ENCODE data around the gene PCIF1.

PCIF1 gene

DNA sequence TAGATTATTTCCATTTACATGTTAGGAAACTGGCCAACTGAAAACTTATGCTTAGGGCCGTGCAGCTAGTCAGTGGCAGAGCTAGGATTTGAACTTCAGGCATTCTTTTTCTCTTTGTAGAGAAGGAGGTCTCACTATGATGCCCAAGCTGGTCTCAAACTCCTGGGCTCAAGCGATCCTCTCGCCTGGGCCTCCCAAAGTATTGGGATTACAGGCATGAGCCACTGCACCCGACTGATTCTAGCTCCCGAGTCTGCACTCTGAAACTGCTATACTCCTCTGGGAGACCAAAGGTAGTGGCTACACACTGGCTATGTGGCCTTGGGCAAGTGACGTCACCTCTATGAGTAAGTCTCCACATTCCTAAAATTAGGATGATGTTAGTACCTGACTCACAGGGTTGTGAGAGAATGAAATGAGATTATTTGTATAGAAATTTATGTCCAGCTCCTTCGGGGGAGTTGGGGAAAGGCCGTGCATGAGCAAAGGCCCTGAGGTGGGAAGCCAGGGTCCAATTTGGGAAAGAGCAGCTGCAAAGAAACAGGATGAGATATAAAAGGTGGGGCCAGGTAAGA lies 28.9 kb upstream of the PCIF1 start:
- no peaks in the 10 kb centered on the region for H3K9me3 ChIP-seq (ENCODE audit: control insufficient read depth in 2 of 2, low read length in 2 of 2)
- H3K4me3 ChIP-seq (ENCODE audit: low read length in 2 of 2), result no peak overlapping the region
- H3K36me3 ChIP-seq (ENCODE audit: control insufficient read depth in 2 of 2, insufficient read depth in 2 of 2, low read length in 2 of 2), result peaks cover 0 to 8% of the 10 kb centered on the region in 2 donors
- H3K4me1 ChIP-seq (ENCODE audit: control insufficient read depth, insufficient read depth, low read length), result peaks cover 3% of the 10 kb centered on the region
- H3K27me3 ChIP-seq (ENCODE audit: control insufficient read depth in 1 of 2, insufficient read depth in 2 of 2, low read length in 2 of 2), result no peaks in the 10 kb centered on the region
- no peak overlapping the region for H3K27ac ChIP-seq (ENCODE audit: low read length)
- no peak overlapping the region for H3K9ac ChIP-seq (ENCODE audit: low read length in 2 of 2)

DNA sequence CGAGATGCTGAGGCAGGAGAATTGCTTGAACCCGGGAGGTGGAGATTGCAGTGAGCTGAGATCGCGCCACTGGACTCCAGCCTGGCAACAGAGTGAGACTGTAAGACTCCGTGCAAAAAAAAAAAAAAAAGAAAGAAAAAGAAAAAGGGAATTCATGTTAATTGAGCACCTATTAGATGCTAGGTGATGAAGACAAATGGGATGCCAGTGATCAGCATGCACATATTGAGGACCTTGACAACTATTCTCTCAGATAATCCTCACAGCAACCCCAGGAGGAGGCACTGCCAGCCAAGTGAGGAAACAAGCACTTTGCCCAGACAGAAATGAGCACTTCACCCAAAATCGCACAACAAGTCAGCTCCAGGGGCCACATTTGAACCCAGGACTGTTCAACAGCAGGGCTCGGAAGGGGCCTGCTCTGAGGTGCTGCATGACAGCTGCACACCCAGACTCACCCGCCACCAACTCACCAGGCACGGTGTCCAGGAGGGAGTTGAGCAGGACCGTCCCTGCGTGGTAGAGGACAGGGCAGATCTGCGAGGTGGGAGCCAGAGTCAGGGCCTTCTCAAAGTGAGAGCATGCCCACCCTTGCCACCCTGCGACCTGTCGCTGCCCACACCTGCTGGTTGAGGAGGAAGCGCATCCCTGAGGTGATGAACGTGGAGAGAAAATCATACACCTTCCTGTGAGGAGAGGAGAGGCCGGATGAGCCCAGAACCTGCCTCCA lies 27.1 kb upstream of the PCIF1 start:
- Histone ChIP-seq H3K4me1 (ENCODE audit: control insufficient read depth, insufficient read depth, low read length) (peaks cover 17% of the 10 kb centered on the region), H3K27ac (ENCODE audit: low read length) (no peak overlapping the region), H3K27me3 (ENCODE audit: control insufficient read depth in 1 of 2, insufficient read depth in 2 of 2, low read length in 2 of 2) (no peaks in the 10 kb centered on the region), H3K36me3 (ENCODE audit: control insufficient read depth in 2 of 2, insufficient read depth in 2 of 2, low read length in 2 of 2) (peaks cover 0 to 6% of the 10 kb centered on the region in 2 donors), H3K4me3 (ENCODE audit: low read length in 2 of 2) (no peak overlapping the region), H3K9ac (ENCODE audit: low read length in 2 of 2) (no peak overlapping the region), H3K9me3 (ENCODE audit: control insufficient read depth in 2 of 2, low read length in 2 of 2) (no peaks in the 10 kb centered on the region)

DNA sequence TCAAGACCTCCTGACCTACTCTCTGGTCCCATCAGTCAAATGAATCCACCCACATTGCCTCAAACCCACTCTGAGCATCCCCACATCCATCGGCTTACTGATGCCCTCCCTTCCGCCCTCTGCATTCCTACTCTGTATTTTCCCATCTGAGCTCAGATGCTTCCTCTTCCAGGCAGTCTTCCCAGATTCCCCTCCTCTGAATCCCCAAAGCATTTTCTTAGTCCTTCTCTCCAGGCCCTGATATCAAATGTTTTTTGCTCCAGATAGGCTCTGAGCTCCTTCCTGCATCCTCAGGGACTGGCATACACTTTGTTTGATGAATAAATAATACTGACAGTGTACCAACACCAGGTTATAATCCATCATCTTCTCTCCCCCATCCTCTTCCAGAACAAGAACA lies 26.4 kb upstream of the PCIF1 start:
- Histone ChIP-seq H3K27me3 (ENCODE audit: control insufficient read depth in 1 of 2, insufficient read depth in 2 of 2, low read length in 2 of 2) (no peaks in the 10 kb centered on the region), H3K9me3 (ENCODE audit: control insufficient read depth in 2 of 2, low read length in 2 of 2) (no peaks in the 10 kb centered on the region), H3K36me3 (ENCODE audit: control insufficient read depth in 2 of 2, insufficient read depth in 2 of 2, low read length in 2 of 2) (peaks cover 0 to 6% of the 10 kb centered on the region in 2 donors), H3K9ac (ENCODE audit: low read length in 2 of 2) (no peak overlapping the region), H3K27ac (ENCODE audit: low read length) (no peak overlapping the region), H3K4me3 (ENCODE audit: low read length in 2 of 2) (no peak overlapping the region), H3K4me1 (ENCODE audit: control insufficient read depth, insufficient read depth, low read length) (peaks cover 20% of the 10 kb centered on the region)

DNA sequence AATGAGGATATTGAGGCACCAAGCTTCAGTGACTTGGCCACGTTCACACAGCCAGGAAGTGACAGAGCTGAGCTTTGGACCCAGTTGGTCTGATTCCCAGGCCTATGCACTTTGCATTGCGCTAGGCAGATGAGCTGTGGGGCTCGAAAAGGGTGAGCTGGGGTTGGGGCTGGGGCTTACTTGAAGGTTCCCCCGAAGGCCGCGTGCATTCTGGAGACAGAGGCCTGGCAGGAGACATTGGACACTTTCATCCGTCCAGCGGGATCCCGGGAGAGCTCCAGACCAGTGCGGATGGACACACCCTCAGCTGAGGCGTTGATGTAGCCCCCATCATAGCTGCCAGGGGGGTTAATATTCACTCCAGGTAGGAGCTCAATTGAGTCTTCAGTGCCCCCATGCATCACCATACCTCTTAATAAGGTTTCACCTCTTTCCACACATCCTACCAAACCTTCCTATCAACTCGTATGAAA lies 25.1 kb upstream of the PCIF1 start:
- H3K4me1 ChIP-seq (ENCODE audit: control insufficient read depth, insufficient read depth, low read length), result peaks cover 20% of the 10 kb centered on the region
- no peak overlapping the region for H3K27ac ChIP-seq (ENCODE audit: low read length)
- no peak overlapping the region for H3K9ac ChIP-seq (ENCODE audit: low read length in 2 of 2)
- H3K9me3 ChIP-seq (ENCODE audit: control insufficient read depth in 2 of 2, low read length in 2 of 2), result no peaks in the 10 kb centered on the region
- no peak overlapping the region for H3K4me3 ChIP-seq (ENCODE audit: low read length in 2 of 2)
- no peaks in the 10 kb centered on the region for H3K27me3 ChIP-seq (ENCODE audit: control insufficient read depth in 1 of 2, insufficient read depth in 2 of 2, low read length in 2 of 2)
- H3K36me3 ChIP-seq (ENCODE audit: control insufficient read depth in 2 of 2, insufficient read depth in 2 of 2, low read length in 2 of 2), result peaks cover 0 to 5% of the 10 kb centered on the region in 2 donors

DNA sequence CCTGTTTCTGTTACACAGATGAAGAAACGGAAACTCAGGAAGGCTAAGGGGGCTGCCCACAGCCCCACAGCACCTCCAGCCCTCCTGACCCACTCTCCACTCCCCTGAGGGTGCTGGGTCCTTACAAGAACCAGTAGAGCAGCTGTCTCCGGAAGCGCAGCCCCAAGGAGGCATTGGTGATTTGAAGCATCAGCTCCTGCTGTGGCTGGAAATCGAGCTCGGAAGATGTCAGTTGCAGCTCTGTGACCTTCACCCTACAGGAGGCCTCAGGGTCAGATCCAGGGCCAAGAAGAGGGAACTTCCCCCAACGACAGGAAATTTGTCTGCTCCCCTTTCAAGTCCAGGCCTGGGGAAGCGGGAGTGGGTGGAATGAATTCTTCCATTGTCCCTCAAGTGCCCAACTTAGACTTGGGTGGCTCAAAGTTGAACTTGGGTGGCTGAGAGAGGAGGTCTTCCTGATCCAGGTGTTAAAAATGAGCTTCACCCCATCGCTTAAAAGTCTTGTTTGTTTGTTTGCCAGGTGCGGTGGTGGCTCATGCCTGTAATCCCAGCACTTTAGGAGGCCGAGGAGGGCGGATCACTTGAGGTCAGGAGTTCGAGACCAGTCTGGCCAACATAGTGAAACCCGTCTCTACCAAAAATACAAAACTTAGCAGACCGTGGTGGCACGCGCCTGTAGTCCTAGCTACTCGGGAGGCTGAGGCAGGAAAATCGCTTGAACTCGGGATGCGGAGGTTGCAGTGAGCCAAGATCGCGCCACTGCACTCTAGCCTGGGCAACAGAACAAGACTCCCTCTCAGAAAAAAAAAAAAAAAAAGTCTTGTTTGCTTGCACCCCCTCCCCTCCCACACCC lies 24.4 kb upstream of the PCIF1 start:
- Histone ChIP-seq H3K36me3 (ENCODE audit: control insufficient read depth in 2 of 2, insufficient read depth in 2 of 2, low read length in 2 of 2) (peaks cover 0 to 2% of the 10 kb centered on the region in 2 donors), H3K27me3 (ENCODE audit: control insufficient read depth in 1 of 2, insufficient read depth in 2 of 2, low read length in 2 of 2) (no peaks in the 10 kb centered on the region), H3K27ac (ENCODE audit: low read length) (no peak overlapping the region), H3K4me1 (ENCODE audit: control insufficient read depth, insufficient read depth, low read length) (peaks cover 20% of the 10 kb centered on the region), H3K9me3 (ENCODE audit: control insufficient read depth in 2 of 2, low read length in 2 of 2) (no peaks in the 10 kb centered on the region), H3K4me3 (ENCODE audit: low read length in 2 of 2) (peak overlapping the region; percentile 1 to 54), H3K9ac (ENCODE audit: low read length in 2 of 2) (no peak overlapping the region)

DNA sequence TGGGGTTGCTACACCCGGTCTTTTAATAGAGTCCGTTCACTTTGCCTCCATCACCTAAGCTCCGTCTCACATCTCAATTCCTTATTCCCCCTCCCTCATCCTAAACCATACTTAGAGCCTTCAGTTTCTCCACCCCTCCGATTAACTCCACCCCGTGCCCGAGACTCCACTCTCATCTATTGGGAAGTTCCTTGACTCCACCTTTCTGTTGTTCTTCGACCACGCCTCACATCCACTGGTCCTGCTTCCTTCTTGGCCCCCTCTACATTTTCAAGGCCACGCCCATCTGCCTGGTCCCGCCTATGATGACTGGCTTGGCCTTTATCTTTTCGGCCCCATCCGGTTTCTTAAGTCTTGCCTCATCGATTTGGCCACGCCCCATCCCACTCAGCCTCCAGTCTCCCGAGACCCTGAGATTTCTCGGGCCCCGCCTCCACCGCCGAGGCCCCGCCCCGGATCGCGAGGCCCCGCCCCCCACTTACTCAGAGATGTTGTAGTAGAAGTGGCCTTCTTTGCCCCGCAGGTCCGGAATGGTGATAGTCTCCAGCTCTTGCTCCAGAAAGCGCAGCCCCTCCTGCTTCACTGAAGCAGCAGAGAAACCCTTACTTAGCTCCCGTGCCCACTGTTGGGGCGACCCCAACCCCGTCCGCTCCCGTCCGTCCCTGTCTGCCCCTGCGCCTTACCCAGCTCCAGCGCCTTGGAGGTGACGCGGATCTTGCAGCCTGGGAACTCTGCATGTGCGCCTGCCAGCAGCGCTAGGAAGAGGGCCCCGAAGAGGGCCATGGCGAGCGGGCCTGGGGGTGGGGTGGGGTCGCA lies 23.6 kb upstream of the PCIF1 start:
- peak overlapping the region; percentile 60 to 68 for H3K9ac ChIP-seq (ENCODE audit: low read length in 2 of 2)
- H3K9me3 ChIP-seq (ENCODE audit: control insufficient read depth in 2 of 2, low read length in 2 of 2), result no peaks in the 10 kb centered on the region
- no peaks in the 10 kb centered on the region for H3K27me3 ChIP-seq (ENCODE audit: control insufficient read depth in 1 of 2, insufficient read depth in 2 of 2, low read length in 2 of 2)
- H3K4me3 ChIP-seq (ENCODE audit: low read length in 2 of 2), result peak overlapping the region; percentile 69 to 78
- H3K4me1 ChIP-seq (ENCODE audit: control insufficient read depth, insufficient read depth, low read length), result peaks cover 20% of the 10 kb centered on the region
- H3K36me3 ChIP-seq (ENCODE audit: control insufficient read depth in 2 of 2, insufficient read depth in 2 of 2, low read length in 2 of 2), result no peaks in the 10 kb centered on the region
- H3K27ac ChIP-seq (ENCODE audit: low read length), result peak overlapping the region; percentile 69

DNA sequence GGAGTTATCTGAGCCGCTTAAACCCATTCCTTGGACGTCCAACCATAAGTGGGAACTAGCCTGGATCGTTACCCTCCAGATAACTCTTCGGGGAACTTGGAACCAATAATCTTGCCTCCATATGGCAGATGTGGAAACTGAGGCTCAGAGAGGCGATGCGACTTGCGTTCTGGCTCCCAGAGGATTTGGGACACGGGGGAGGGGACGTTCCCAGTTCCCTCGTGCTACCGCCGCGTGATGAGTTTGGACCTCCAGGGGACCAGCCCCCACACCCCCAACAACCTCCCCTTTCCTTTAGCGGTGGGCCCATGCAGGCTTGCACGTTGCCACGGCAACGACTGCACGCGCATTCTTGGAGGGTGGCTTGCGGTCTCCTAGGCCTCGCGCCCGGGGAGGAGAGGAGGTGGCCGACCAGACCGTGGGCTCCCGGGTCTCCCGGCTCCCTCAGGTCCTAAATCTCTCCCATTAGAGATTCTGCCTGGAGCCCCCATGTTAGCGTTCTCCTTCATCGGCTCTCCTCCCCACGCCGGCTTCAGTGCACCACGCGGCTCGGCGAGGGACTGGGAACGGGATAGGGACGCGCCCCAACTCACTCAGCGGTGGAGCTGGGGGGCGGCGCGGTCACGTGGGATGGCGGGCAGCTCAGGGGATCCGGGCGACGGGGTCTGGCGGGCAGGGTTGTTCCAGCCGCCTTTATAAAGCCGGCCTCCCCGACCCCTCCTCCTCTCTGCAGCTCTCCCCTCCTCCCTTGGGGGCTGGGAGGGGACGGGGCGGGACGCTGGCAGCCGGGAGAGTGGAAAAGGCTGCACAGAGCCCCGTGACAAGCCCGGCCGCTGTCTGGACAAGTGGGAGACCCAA lies 22.8 kb upstream of the PCIF1 start, which contains the start of gene PLTP:
TSS of gene PLTP (minus strand) at position 670 of the 858 bp plus-strand sequence. CDS start 703 bp downstream, outside the sequence.
- Histone ChIP-seq H3K4me1 (ENCODE audit: control insufficient read depth, insufficient read depth, low read length) (peaks cover 20% of the 10 kb centered on the region), H3K4me3 (ENCODE audit: low read length in 2 of 2) (peak within 1 kb of the TSS; percentile 69 to 78), H3K27me3 (ENCODE audit: control insufficient read depth in 1 of 2, insufficient read depth in 2 of 2, low read length in 2 of 2) (no peaks in the 10 kb centered on the region), H3K27ac (ENCODE audit: low read length) (peak within 1 kb of the TSS; percentile 69), H3K9ac (ENCODE audit: low read length in 2 of 2) (peak within 1 kb of the TSS; percentile 60 to 68), H3K9me3 (ENCODE audit: control insufficient read depth in 2 of 2, low read length in 2 of 2) (no peaks in the 10 kb centered on the region), H3K36me3 (ENCODE audit: control insufficient read depth in 2 of 2, insufficient read depth in 2 of 2, low read length in 2 of 2) (no peaks in the 10 kb centered on the region)

DNA sequence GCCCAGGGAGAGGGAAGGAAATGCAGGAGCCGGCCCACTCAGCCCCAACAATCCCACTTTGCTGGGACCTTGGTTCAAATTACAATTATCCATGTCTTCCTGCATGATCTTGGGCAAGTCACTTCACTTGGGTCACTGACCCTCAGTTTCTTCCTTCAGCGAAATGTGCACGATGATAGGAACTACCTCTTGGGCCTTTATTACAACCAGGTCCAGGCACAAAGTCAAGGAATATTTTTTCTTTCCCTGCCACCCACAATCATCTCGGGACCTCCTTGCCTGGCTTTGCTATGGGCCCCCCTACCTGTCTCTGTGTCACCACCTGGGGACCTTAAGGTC lies 22.2 kb upstream of the PCIF1 start:
- Histone ChIP-seq H3K4me1 (ENCODE audit: control insufficient read depth, insufficient read depth, low read length) (peaks cover 20% of the 10 kb centered on the region), H3K27me3 (ENCODE audit: control insufficient read depth in 1 of 2, insufficient read depth in 2 of 2, low read length in 2 of 2) (no peaks in the 10 kb centered on the region), H3K4me3 (ENCODE audit: low read length in 2 of 2) (peak overlapping the region; percentile 13 to 78), H3K36me3 (ENCODE audit: control insufficient read depth in 2 of 2, insufficient read depth in 2 of 2, low read length in 2 of 2) (no peaks in the 10 kb centered on the region), H3K9me3 (ENCODE audit: control insufficient read depth in 2 of 2, low read length in 2 of 2) (no peaks in the 10 kb centered on the region), H3K27ac (ENCODE audit: low read length) (no peak overlapping the region), H3K9ac (ENCODE audit: low read length in 2 of 2) (peak overlapping the region in 1 of 2 donors; percentile 68)

DNA sequence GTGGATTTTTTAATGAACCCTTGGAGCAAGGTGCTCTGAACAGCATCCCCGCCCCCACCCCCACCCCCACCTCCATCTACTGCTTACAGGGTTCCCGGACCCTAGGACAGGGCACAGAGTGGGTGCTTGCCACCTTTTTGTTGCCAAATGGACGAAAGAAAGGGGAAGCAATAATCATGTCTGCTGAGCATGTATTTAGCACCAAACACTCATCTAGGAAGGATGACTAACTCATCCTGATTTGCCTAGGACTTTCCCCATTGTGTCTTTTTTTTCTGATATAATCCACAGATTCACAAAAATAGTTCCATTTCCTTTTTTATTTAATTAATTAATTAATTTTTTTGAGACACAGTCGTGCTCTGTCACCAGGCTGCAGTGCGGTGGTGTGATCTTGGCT lies 21.4 kb upstream of the PCIF1 start:
- Histone ChIP-seq H3K4me3 (ENCODE audit: low read length in 2 of 2) (no peak overlapping the region), H3K27me3 (ENCODE audit: control insufficient read depth in 1 of 2, insufficient read depth in 2 of 2, low read length in 2 of 2) (no peaks in the 10 kb centered on the region), H3K9me3 (ENCODE audit: control insufficient read depth in 2 of 2, low read length in 2 of 2) (no peaks in the 10 kb centered on the region), H3K36me3 (ENCODE audit: control insufficient read depth in 2 of 2, insufficient read depth in 2 of 2, low read length in 2 of 2) (no peaks in the 10 kb centered on the region), H3K9ac (ENCODE audit: low read length in 2 of 2) (no peak overlapping the region), H3K27ac (ENCODE audit: low read length) (no peak overlapping the region), H3K4me1 (ENCODE audit: control insufficient read depth, insufficient read depth, low read length) (peaks cover 22% of the 10 kb centered on the region)

All from stomach smooth muscle (tissue), 2 donors.